GM18507 (cell line): Measurements from ENCODE around the gene TPM1.

Source experiments
- DNase-seq: peaks from one replicate; pipeline ENCODE4 v3.0.0; 2011; ENCODE audit warnings: low read depth; ENCODE audit not compliant: insufficient read length; ENCODE audit errors: extremely low spot score
- FAIRE-seq: peaks from 2 replicates; lab custom pipeline; 2011; peaks lifted over from hg19 to GRCh38; lab: Jason Lieb, UNC

TPM1 gene

GRCh38 chr15:63067976-63068743 lies 25.6 kb downstream of the TPM1 start:
- FAIRE-seq (no peak), DNase-seq (no peak)

GRCh38 chr15:63069616-63070090 lies 27.1 kb downstream of the TPM1 start:
- DNase-seq, result no peak
- FAIRE-seq, result no peak

GRCh38 chr15:63070681-63071129 lies 28.2 kb downstream of the TPM1 start:
- FAIRE-seq (no peak), DNase-seq (no peak)

GRCh38 chr15:63071288-63071909 lies 28.9 kb downstream of the TPM1 start:
- FAIRE-seq (no peak), DNase-seq (no peak)

- no peak for DNase-seq
- no peak for FAIRE-seq
These were observed 29.6 kb downstream of the TPM1 start for GRCh38 chr15:63072023-63072650.

GRCh38 chr15:63072809-63073277 lies 30.3 kb downstream of the TPM1 start:
- no peak for FAIRE-seq
- DNase-seq, result no peak

GRCh38 chr15:63073497-63074172 lies 31.1 kb downstream of the TPM1 start:
- FAIRE-seq (no peak), DNase-seq (no peak)

- FAIRE-seq (no peak), DNase-seq (no peak)
These were observed 32.8 kb downstream of the TPM1 start for GRCh38 chr15:63075015-63075983.

- DNase-seq (no peak), FAIRE-seq (no peak)
These were observed 33.6 kb downstream of the TPM1 start for GRCh38 chr15:63075984-63076713.

- DNase-seq (no peak), FAIRE-seq (no peak)
These were observed 34.1 kb downstream of the TPM1 start for GRCh38 chr15:63076714-63077046.

GRCh38 chr15:63077952-63078351 lies 35.4 kb downstream of the TPM1 start:
- FAIRE-seq (no peak), DNase-seq (no peak)

- DNase-seq, result no peak
- FAIRE-seq, result no peak
These were observed 37.5 kb downstream of the TPM1 start for GRCh38 chr15:63079947-63080626.

GRCh38 chr15:63080634-63081250 lies 38.2 kb downstream of the TPM1 start:
- no peak for DNase-seq
- FAIRE-seq, result no peak

GRCh38 chr15:63082366-63082765 lies 39.8 kb downstream of the TPM1 start:
- no peak for DNase-seq
- FAIRE-seq, result no peak

GRCh38 chr15:63083044-63083443 lies 40.5 kb downstream of the TPM1 start:
- FAIRE-seq, result no peak
- DNase-seq, result no peak

- DNase-seq, result no peak
- no peak for FAIRE-seq
These were observed 41.0 kb downstream of the TPM1 start for GRCh38 chr15:63083541-63083940.

GRCh38 chr15:63084806-63085205 lies 42.3 kb downstream of the TPM1 start:
- FAIRE-seq (no peak), DNase-seq (no peak)
